HL-60 (cell line): ENCODE measurements around the gene PRPF19.

Experiments used
- DNase-seq, 2 experiments: peaks; one replicate each; pipeline ENCODE4 v3.0.0-alpha.2; 2010 to 2020; ENCODE audit warnings: low read depth in 1 of 2, low spot score in 1 of 2
- H3K27ac ChIP-seq: fragments of 250-450 bp; sonication (Bioruptor Pico); replicated peaks from 2 replicates; pipeline ENCODE4 v1.5.1; 2020; ENCODE audit warnings: mild to moderate bottlenecking, moderate library complexity
- H3K27me3 ChIP-seq: fragments of 250-450 bp; sonication (Bioruptor Pico); 2 replicates; pipeline ENCODE4 v1.5.1; 2021; ENCODE audit warnings: mild to moderate bottlenecking, moderate library complexity; ENCODE audit not compliant: insufficient read depth, poor library complexity, severe bottlenecking
- H3K4me3 ChIP-seq: replicated peaks from 2 replicates; pipeline ENCODE4 v1.5.1; 2011; ENCODE audit warnings: mild to moderate bottlenecking, control low read depth, low read length; ENCODE audit not compliant: insufficient read depth
- GABPA ChIP-seq: IDR thresholded peaks from 2 replicates; pipeline ENCODE4 v1.6.1; 2012; ENCODE audit warnings: low read depth
- POLR2AphosphoS5 ChIP-seq: IDR thresholded peaks from 2 replicates; pipeline ENCODE4 v1.6.1; 2012; ENCODE audit warnings: low read depth
- SPI1 ChIP-seq: IDR thresholded peaks from 2 replicates; pipeline ENCODE4 v1.6.1; 2012; ENCODE audit warnings: low read depth, mild to moderate bottlenecking, borderline replicate concordance
- TF ChIP-seq, protein P1 (sequence below): IDR thresholded peaks from one replicate; pipeline ENCODE4 v1.5.1; 2011; ENCODE audit warnings: low read length, control low read depth, inconsistent platforms; ENCODE audit not compliant: insufficient read depth
- TF ChIP-seq, protein P2 (sequence below): IDR thresholded peaks from 2 replicates; pipeline ENCODE4 v1.6.1; 2012; ENCODE audit warnings: low read depth; ENCODE audit not compliant: insufficient replicate concordance

The PRPF19 gene

DNA sequence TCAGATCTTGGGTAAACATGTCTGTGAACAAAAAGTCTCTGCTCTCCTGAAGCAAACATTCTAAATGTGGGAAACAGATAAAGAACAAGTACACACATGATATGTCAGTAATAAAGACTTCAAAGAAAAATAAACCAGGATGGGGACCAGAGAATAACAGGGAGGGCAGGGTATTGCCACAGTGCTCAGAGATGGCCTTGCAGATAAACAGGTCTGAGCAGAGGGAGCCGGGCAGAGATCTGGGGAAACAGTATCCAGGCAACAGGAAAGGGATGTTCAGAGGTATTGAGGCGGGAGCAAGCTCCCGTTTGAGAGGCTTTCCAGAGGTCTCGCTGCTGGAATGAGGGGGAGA, 61.5 kb downstream of the PRPF19 start:
- no peaks in the 10 kb centered on the region for H3K27me3 ChIP-seq
- TF ChIP-seq POLR2AphosphoS5 (no peak), SPI1 (no peak), GABPA (no peak)
- TF ChIP-seq, protein P1, sequence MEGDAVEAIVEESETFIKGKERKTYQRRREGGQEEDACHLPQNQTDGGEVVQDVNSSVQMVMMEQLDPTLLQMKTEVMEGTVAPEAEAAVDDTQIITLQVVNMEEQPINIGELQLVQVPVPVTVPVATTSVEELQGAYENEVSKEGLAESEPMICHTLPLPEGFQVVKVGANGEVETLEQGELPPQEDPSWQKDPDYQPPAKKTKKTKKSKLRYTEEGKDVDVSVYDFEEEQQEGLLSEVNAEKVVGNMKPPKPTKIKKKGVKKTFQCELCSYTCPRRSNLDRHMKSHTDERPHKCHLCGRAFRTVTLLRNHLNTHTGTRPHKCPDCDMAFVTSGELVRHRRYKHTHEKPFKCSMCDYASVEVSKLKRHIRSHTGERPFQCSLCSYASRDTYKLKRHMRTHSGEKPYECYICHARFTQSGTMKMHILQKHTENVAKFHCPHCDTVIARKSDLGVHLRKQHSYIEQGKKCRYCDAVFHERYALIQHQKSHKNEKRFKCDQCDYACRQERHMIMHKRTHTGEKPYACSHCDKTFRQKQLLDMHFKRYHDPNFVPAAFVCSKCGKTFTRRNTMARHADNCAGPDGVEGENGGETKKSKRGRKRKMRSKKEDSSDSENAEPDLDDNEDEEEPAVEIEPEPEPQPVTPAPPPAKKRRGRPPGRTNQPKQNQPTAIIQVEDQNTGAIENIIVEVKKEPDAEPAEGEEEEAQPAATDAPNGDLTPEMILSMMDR, result no peak
- TF ChIP-seq, protein P2, sequence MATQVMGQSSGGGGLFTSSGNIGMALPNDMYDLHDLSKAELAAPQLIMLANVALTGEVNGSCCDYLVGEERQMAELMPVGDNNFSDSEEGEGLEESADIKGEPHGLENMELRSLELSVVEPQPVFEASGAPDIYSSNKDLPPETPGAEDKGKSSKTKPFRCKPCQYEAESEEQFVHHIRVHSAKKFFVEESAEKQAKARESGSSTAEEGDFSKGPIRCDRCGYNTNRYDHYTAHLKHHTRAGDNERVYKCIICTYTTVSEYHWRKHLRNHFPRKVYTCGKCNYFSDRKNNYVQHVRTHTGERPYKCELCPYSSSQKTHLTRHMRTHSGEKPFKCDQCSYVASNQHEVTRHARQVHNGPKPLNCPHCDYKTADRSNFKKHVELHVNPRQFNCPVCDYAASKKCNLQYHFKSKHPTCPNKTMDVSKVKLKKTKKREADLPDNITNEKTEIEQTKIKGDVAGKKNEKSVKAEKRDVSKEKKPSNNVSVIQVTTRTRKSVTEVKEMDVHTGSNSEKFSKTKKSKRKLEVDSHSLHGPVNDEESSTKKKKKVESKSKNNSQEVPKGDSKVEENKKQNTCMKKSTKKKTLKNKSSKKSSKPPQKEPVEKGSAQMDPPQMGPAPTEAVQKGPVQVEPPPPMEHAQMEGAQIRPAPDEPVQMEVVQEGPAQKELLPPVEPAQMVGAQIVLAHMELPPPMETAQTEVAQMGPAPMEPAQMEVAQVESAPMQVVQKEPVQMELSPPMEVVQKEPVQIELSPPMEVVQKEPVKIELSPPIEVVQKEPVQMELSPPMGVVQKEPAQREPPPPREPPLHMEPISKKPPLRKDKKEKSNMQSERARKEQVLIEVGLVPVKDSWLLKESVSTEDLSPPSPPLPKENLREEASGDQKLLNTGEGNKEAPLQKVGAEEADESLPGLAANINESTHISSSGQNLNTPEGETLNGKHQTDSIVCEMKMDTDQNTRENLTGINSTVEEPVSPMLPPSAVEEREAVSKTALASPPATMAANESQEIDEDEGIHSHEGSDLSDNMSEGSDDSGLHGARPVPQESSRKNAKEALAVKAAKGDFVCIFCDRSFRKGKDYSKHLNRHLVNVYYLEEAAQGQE, result no peak
- no peak overlapping the region for H3K27ac ChIP-seq
- peak overlapping the region; percentile 81 for H3K4me3 ChIP-seq
- no peak for DNase-seq

DNA sequence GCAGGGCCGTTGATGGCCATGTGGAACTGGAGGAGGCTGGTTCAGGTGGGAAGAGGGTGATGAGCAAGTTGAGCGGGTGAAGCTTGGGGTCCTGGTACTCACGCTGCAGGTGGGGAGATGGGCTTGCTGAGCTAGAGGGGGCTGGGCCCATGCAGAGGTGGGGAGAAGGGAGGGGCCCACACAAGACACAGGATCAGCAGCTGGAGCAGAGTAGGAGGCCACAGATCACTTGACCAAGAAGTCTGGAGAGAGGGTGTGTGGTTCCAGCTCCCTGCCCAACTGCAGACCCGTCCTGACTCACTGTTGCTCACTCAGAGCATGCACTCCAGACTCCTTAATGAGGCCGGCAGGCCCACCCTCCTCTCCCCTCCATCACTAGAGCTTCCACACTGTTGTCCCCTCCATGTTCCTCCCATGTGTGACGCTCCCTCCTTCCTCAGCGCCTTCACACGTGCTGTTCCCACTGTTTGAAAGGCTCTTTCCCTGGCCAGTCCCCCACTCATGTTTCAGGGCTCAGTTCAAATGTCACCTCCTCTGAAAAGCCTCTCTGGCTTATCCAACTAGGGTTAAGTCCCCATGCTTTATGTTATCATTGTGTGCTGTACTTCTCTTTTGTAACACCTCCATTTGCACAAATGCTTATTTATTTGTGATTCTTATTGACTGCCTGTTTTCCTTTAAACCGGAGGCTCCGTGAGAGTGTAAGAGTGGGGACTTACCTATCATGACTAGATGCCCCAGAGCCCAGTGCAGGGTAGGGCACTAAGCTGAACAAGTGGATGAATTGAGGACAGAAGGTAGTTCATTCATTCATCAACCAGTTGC, 62.1 kb downstream of the PRPF19 start:
- Histone ChIP-seq H3K27ac (peak overlapping the region; percentile 85), H3K4me3 (peak overlapping the region; percentile 81), H3K27me3 (no peaks in the 10 kb centered on the region)
- no peak for TF ChIP-seq SPI1
- TF ChIP-seq POLR2AphosphoS5, result no peak
- TF ChIP-seq, protein P1, result no peak
- TF ChIP-seq, protein P2, result no peak
- no peak for TF ChIP-seq GABPA
- no peak for DNase-seq

DNA sequence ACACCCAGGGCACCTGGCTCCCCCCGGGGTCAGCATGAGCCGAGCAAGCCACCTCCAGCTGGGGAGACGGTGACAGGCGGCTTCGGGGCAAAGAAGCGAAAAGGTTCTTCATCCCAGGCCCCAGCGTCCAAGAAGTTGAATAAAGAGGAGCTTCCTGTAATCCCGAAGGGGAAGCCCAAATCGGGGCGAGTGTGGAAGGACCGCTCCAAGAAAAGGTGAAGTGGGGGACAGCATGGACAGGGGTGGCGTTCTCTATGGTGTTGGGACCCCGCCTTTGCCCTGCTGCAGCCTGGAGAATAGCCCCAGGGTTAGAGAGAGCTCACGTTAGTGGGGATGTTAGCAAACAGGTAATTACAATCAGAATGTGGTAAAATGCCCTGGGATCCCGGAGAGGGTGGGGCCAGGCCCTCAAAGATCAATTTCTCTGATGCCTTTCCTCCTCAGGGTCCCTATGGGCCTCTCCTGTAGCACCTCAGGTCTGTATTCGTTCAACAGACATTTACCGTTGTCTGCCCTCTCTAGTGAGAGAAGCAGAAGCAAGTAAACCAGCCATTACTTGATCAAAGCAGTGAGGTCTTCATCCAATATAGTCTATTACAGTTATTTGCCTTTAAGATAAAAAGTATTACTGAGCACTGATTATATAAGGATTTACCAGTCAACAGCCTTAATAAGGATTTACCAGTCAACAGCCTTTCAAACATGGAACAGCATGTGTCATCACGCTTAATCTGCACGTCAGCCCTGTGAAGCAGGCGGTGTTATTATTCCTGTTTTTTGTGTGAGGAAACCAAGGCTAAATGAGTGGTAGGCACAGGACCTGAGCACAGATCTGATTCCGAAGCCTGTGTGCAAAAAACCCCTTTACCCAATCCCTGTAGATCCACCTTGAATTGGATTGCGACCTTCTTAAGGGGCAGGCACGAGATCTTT, 63.5 kb downstream of the PRPF19 start:
- Histone ChIP-seq H3K27ac (peak overlapping the region; percentile 85), H3K4me3 (peak overlapping the region; percentile 81), H3K27me3 (no peaks in the 10 kb centered on the region)
- peak in 1 of 2 experiments; percentile 25 for DNase-seq
- TF ChIP-seq, protein P2, result no peak
- TF ChIP-seq, protein P1, result no peak
- TF ChIP-seq POLR2AphosphoS5 (no peak), SPI1 (no peak), GABPA (no peak)
